ENCODE results near the gene OCEL1.

The OCEL1 gene

DNA sequence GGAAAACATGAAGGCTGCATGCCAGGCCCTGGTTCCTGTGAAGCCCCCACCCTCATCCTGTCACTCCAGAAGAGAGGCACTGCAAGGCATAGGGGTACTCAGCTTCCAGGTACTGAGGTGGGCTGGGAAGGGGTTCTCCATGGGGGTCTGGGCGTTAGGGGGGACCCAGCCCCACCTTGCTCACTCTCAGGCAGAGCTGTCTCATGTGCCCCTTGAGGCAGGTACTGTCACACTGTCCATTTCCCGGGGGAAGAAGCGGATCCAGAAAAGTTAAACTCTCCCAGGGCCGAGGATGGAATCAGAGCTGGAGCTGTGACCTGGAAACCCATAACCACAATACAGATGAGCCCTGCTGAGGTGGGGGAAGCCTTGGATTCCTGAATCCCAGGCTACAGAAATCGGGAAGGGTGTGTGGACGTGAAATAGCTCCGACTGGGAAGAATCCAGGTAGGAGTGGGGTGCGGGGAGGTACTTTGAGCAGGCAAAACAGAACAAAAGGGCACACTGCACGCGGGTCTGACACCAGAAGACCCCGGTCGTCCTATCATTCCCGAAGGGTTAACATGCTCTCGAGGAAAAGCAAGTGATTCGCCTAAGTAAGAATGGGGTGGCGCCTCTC, 11.4 kb upstream of the OCEL1 start:
- Histone ChIP-seq H3K79me2 (ENCODE audit: insufficient read depth, low read length) (peaks cover 7% of the 10 kb centered on the region), H3K9me3 (ENCODE audit: insufficient read depth, low read length, severe bottlenecking) (no peaks in the 10 kb centered on the region), H3K9ac (ENCODE audit: low read depth, low read length) (peak overlapping the region; percentile 80), H3K4me3 (ENCODE audit: low read depth in 1 of 2, low read length in 2 of 2) (peak overlapping the region; percentile 27 to 68; a peak in 3 of 4 replicates), H2AFZ (ENCODE audit: low read depth, low read length) (peak overlapping the region; percentile 60), H3K4me1 (ENCODE audit: insufficient read depth, low read length) (peaks cover 16% of the 10 kb centered on the region), H3K4me2 (ENCODE audit: insufficient read depth, low read length) (peak overlapping the region; percentile 79), H4K20me1 (ENCODE audit: insufficient read depth, low read length) (no peaks in the 10 kb centered on the region), H3K36me3 (ENCODE audit: insufficient read depth, low read length) (peaks cover 58% of the 10 kb centered on the region), H3K27ac (ENCODE audit: low read length) (peak overlapping the region; percentile 91), H3K27me3 (ENCODE audit: insufficient read depth, low read length, poor library complexity) (no peaks in the 10 kb centered on the region)
- DNase-seq (no peak), ATAC-seq (ENCODE audit: insufficient read depth, low read depth) (no peak; the same call in 2 of the 3 replicates)
- TF ChIP-seq EZH2 (IDR thresholded peaks at IDR 0.05; ENCODE audit: borderline replicate concordance, low read depth, low read length, severe bottlenecking), result no peak
- TF ChIP-seq, protein P1, sequence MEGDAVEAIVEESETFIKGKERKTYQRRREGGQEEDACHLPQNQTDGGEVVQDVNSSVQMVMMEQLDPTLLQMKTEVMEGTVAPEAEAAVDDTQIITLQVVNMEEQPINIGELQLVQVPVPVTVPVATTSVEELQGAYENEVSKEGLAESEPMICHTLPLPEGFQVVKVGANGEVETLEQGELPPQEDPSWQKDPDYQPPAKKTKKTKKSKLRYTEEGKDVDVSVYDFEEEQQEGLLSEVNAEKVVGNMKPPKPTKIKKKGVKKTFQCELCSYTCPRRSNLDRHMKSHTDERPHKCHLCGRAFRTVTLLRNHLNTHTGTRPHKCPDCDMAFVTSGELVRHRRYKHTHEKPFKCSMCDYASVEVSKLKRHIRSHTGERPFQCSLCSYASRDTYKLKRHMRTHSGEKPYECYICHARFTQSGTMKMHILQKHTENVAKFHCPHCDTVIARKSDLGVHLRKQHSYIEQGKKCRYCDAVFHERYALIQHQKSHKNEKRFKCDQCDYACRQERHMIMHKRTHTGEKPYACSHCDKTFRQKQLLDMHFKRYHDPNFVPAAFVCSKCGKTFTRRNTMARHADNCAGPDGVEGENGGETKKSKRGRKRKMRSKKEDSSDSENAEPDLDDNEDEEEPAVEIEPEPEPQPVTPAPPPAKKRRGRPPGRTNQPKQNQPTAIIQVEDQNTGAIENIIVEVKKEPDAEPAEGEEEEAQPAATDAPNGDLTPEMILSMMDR (IDR thresholded peaks at IDR 0.05; ENCODE audit: borderline replicate concordance, extremely low read depth, low read length, poor library complexity, severe bottlenecking), result no peak

DNA sequence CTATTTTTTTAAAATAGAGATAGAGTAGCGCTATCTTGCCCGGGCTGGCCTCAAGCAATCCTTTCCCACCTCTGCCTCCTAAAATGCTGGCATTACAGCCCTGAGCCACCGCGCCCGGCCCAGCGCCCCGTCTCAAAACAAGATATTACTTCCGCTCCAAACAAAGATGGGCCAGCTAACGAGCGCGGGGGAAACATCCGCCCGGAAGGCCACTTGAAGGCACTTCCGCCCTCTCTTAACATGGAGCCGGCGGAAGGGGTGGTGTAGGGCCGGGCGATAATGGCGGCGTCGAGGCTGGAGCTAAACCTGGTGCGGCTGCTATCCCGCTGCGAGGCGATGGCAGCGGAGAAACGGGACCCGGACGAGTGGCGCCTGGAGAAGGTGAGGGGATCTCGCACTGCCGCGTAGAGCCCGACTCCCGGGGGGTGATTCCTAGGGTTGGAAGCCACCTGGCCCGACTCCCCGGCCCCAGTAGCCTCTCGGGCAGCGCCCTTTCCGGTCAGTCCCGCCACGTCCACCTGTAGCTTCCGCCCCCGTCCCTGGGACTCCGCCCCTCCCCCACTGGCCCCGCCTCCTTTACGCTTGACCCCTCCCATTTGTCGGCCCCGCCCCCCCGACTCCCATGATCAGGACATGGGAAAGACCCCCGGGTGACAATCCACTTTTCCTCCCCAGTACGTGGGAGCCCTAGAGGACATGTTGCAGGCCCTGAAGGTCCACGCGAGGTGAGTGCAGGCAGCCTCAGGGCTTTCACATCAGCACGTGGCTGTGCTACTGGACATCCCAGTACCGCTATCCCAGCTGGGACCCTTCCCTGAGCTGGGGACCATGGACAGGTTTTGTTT, 10.7 kb upstream of the OCEL1 start, which contains the start of gene USE1:
Gene USE1 (plus strand): TSS at position 231 of the 845 bp plus-strand sequence. CDS start 49 bp downstream, at position 280.
- no peaks in the 10 kb centered on the region for H3K27me3 ChIP-seq (ENCODE audit: insufficient read depth, low read length, poor library complexity)
- ATAC-seq (ENCODE audit: insufficient read depth, low read depth), result peak; percentile 97
- peak within 1 kb of the TSS; percentile 91 for H3K27ac ChIP-seq (ENCODE audit: low read length)
- DNase-seq, result peak; percentile 91
- H3K79me2 ChIP-seq (ENCODE audit: insufficient read depth, low read length), result peaks cover 7% of the 10 kb centered on the region
- peak within 1 kb of the TSS; percentile 70 for H2AFZ ChIP-seq (ENCODE audit: low read depth, low read length)
- no peaks in the 10 kb centered on the region for H4K20me1 ChIP-seq (ENCODE audit: insufficient read depth, low read length)
- TF ChIP-seq, protein P1 (IDR thresholded peaks at IDR 0.05; ENCODE audit: borderline replicate concordance, extremely low read depth, low read length, poor library complexity, severe bottlenecking), result no peak
- no peak for TF ChIP-seq EZH2 (IDR thresholded peaks at IDR 0.05; ENCODE audit: borderline replicate concordance, low read depth, low read length, severe bottlenecking)
- peak within 1 kb of the TSS; percentile 79 for H3K4me2 ChIP-seq (ENCODE audit: insufficient read depth, low read length)
- no peaks in the 10 kb centered on the region for H3K9me3 ChIP-seq (ENCODE audit: insufficient read depth, low read length, severe bottlenecking)
- peaks cover 53% of the 10 kb centered on the region for H3K36me3 ChIP-seq (ENCODE audit: insufficient read depth, low read length)
- H3K4me3 ChIP-seq (ENCODE audit: low read depth in 1 of 2, low read length in 2 of 2), result peak within 1 kb of the TSS; percentile 27 to 68; a peak in 3 of 4 replicates
- H3K4me1 ChIP-seq (ENCODE audit: insufficient read depth, low read length), result peaks cover 16% of the 10 kb centered on the region
- peak within 1 kb of the TSS; percentile 80 for H3K9ac ChIP-seq (ENCODE audit: low read depth, low read length)

DNA sequence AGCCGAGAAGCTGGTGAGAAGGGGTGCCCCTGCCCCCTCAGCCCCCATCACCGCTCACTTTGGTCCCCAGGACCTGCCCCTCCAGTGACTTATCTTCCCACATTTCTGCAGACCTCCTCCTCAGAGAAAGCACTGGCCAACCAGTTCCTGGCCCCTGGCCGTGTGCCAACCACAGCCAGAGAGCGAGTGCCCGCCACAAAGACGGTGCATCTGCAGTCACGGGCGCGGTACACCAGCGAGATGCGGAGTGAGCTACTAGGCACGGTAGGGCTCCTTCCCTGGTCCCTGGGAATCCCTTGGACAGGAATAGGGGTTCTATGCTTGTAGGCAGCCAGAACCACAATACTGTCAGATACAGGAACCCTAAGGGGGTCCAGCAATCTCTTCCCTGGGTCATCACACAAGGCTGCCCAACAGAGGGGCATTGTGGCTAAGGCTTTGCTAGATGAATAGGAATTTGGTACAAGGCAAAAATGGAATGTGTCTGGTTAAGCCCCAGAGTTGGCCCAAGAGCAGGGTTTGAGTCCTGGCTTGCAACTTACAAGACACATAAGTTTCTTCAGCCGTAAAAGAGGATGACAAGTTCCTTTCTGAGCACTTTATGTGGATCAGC, 9.9 kb upstream of the OCEL1 start:
- DNase-seq, result no peak
- H3K4me1 ChIP-seq (ENCODE audit: insufficient read depth, low read length), result peaks cover 16% of the 10 kb centered on the region
- H2AFZ ChIP-seq (ENCODE audit: low read depth, low read length), result no peak overlapping the region
- no peak for TF ChIP-seq EZH2 (IDR thresholded peaks at IDR 0.05; ENCODE audit: borderline replicate concordance, low read depth, low read length, severe bottlenecking)
- TF ChIP-seq, protein P1 (IDR thresholded peaks at IDR 0.05; ENCODE audit: borderline replicate concordance, extremely low read depth, low read length, poor library complexity, severe bottlenecking), result no peak
- no peaks in the 10 kb centered on the region for H4K20me1 ChIP-seq (ENCODE audit: insufficient read depth, low read length)
- peak overlapping the region; percentile 80 for H3K9ac ChIP-seq (ENCODE audit: low read depth, low read length)
- no peaks in the 10 kb centered on the region for H3K9me3 ChIP-seq (ENCODE audit: insufficient read depth, low read length, severe bottlenecking)
- ATAC-seq (ENCODE audit: insufficient read depth, low read depth), result no peak
- H3K4me3 ChIP-seq (ENCODE audit: low read depth in 1 of 2, low read length in 2 of 2), result peak overlapping the region in 1 of 2 experiments; percentile 68; a peak in 2 of 4 replicates
- H3K36me3 ChIP-seq (ENCODE audit: insufficient read depth, low read length), result peaks cover 46% of the 10 kb centered on the region
- peak overlapping the region; percentile 91 for H3K27ac ChIP-seq (ENCODE audit: low read length)
- no peaks in the 10 kb centered on the region for H3K27me3 ChIP-seq (ENCODE audit: insufficient read depth, low read length, poor library complexity)
- H3K4me2 ChIP-seq (ENCODE audit: insufficient read depth, low read length), result peak overlapping the region; percentile 79
- H3K79me2 ChIP-seq (ENCODE audit: insufficient read depth, low read length), result peaks cover 7% of the 10 kb centered on the region
